ENCODE data around the gene PPA2.
"Not testable (repeated sequence)": the region's sequence is repeated elsewhere in the genome, so short reads cannot be mapped to it uniquely, and the experiment has no call there.

PPA2 gene

GRCh38 chr4:105473324-105474098 is at the start of gene PPA2:
PPA2 (minus strand) TSS chr4:105474062; CDS start chr4:105474050, 12 bp downstream.
- peak; percentile 89 for DNase-seq

GRCh38 chr4:105520819-105521790 is 47.2 kb upstream of the PPA2 start:
- DNase-seq = peak; percentile 28

GRCh38 chr4:105510245-105510644 is 36.4 kb upstream of the PPA2 start:
- DNase-seq = no peak

GRCh38 chr4:105509714-105510113 is 35.9 kb upstream of the PPA2 start:
- no peak for DNase-seq

- DNase-seq = no peak
Observed at GRCh38 chr4:105509291-105509690, 35.4 kb upstream of the PPA2 start.

GRCh38 chr4:105504744-105505143 is 30.9 kb upstream of the PPA2 start:
- no peak for DNase-seq

- no peak for DNase-seq
Observed at GRCh38 chr4:105503484-105503883, 29.6 kb upstream of the PPA2 start.

GRCh38 chr4:105496899-105497298 is 23.0 kb upstream of the PPA2 start:
- no peak for DNase-seq

- no peak for DNase-seq
Observed at GRCh38 chr4:105495667-105496066, 21.8 kb upstream of the PPA2 start.

- DNase-seq = no peak
Observed at GRCh38 chr4:105490523-105490922, 16.7 kb upstream of the PPA2 start.

GRCh38 chr4:105483840-105484239 is 10.0 kb upstream of the PPA2 start:
- no peak for DNase-seq

- DNase-seq = no peak
Observed at GRCh38 chr4:105474099-105474518, 247 bp upstream of the PPA2 start.

- no peak for DNase-seq
Observed at GRCh38 chr4:105472871-105473323, 965 bp downstream of the PPA2 start.

- peak; percentile 87 for DNase-seq
Observed at GRCh38 chr4:105471566-105472176, 2.2 kb downstream of the PPA2 start.

GRCh38 chr4:105470766-105471165 is 3.1 kb downstream of the PPA2 start:
- DNase-seq = no peak

- DNase-seq = no peak
Observed at GRCh38 chr4:105469736-105470135, 4.1 kb downstream of the PPA2 start.

GRCh38 chr4:105466580-105466979 is 7.3 kb downstream of the PPA2 start:
- no peak for DNase-seq

GRCh38 chr4:105464563-105464962 is 9.3 kb downstream of the PPA2 start:
- DNase-seq = not testable (repeated sequence)

GRCh38 chr4:105462576-105462975 is 11.3 kb downstream of the PPA2 start:
- DNase-seq = no peak

GRCh38 chr4:105461621-105462382 is 12.1 kb downstream of the PPA2 start:
- DNase-seq = no peak

- DNase-seq = no peak
Observed at GRCh38 chr4:105461221-105461620, 12.6 kb downstream of the PPA2 start.

GRCh38 chr4:105460306-105460705 is 13.6 kb downstream of the PPA2 start:
- no peak for DNase-seq
